Cardiac atrium fibroblast (primary cell): Measurements from ENCODE around the gene CDT1. TPM values are rescaled to one million over a fixed set of nuclear protein-coding genes. Genes with fewer than 3 reads are reported as not detected.

Source experiments
- total RNA-seq: library from RNA; depleted of rRNA; stranded (reverse); fragments of >200 nt; gene quantifications from 2 replicates; pipeline ENCODE4 v1.2.3, GENCODE V29; 2015

Gene CDT1
- 2.5 and 7.3 TPM in 2 replicates for total RNA-seq

DNA sequence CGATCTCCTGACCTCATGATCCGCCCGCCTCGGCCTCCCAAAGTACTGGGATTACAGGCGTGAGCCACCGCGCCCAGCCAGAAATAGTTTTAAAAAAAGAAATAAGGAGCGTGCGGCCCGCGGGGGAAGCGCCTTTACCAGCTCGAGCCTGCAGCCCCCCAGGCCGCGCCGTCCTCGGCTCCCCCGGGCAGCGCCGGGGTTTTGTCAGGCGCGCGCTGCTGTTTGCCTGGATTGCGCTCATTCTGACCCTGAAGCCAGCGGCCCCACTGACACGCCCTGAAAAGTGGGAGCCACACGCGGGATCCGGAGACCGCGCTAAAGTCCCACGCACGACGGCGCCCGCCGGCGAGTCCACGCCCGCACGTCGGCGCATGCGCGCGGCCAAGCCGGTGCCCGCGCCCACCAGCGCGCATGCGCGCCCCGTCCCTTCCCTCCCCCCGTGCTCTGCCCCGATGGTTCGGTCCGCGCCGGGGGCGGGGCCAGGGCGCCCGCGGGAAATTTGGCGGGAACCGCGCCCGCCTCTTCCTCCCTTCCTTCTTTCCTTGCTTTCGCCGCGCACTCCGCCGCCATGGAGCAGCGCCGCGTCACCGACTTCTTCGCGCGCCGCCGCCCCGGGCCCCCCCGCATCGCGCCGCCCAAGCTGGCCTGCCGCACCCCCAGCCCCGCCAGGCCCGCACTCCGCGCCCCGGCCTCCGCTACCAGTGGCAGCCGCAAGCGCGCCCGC is at the start of gene CDT1:
Gene CDT1, plus strand, starts transcription at position 526 of the 724 bp plus-strand sequence. Its CDS starts 43 bp downstream, at position 569.

GRCh38 chr16:88785106-88785924 is 18.3 kb upstream of the CDT1 start, which contains the start of gene PIEZO1:
TSS of gene PIEZO1 (minus strand) at chr16:88785220. CDS start at chr16:88784964, 256 bp downstream.

GRCh38 chr16:88811769-88812512 is 8.4 kb downstream of the CDT1 start, which contains the start of gene APRT:
TSS of gene APRT (minus strand) at chr16:88811928. CDS start at chr16:88811899, 29 bp downstream.

DNA sequence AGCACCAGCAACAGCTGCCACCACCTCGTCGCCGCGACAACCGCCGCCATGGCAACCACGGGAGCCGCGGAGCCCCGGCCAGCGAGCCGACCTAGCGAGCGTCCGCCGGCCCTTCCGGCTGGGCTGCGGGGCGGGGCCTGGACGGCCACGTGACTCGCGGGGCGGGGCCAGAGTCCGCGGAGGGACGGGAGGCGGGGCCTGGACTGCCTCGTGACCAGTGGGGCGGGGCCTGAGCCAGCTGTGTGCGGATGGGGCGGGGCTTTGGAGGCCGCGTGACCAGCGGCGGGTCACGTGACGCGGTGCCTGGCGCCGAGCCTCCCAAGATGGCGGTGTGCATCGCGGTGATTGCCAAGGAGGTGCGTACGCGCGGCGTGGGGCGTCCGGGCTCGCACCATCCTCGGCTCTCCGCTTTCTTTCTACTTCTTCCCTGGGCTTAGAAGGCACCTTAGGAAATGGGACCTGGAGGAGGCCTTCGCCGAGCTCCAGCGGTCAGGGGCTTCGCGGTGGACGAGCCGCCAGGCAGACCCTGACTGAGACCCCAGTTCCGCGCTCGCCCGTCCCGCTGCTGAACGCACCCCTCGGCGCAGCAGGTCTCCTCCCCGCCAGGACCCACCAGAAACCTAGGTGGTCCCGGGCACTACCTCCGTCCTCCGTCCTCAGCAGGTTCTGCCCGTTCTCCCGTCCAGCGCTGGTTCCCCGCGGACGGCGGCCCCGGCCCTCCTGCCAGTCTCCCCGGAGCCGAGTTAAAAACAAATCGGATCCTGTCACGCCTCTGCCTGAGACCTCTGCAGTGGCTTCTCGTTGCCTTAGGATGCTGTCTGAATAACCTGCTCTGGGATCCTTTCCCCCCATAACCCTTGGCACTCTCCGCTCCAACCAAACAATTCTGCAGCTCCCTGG is 53.5 kb downstream of the CDT1 start, which contains the start of the genes GALNS and TRAPPC2L:
Gene GALNS, minus strand, starts transcription at position 120 of the 900 bp plus-strand sequence. Its CDS starts 70 bp downstream, at position 50.
Gene TRAPPC2L, plus strand, starts transcription at position 300 of the 900 bp plus-strand sequence. Its CDS starts 24 bp downstream, at position 324.

Other genes starting within 250 kb of the CDT1 start
- gene ZC3H18, start 233.4 kb upstream of the CDT1 start, total RNA-seq = 13.7 and 15.9 TPM in 2 replicates
- not detected in 2 replicates for gene IL17C, start 165.2 kb upstream of the CDT1 start, total RNA-seq
- 490 and 554 TPM in 2 replicates for gene CYBA, start 152.7 kb upstream of the CDT1 start, total RNA-seq
- gene MVD, start 140.7 kb upstream of the CDT1 start, total RNA-seq = 54.0 and 99.6 TPM in 2 replicates
- 0.16 TPM in 1 of 2 replicates, not detected in the other for gene SNAI3, start 117.3 kb upstream of the CDT1 start, total RNA-seq
- gene RNF166, start 97.4 kb upstream of the CDT1 start, total RNA-seq = 14.1 and 15.1 TPM in 2 replicates
- gene CTU2, start 97.3 kb upstream of the CDT1 start, total RNA-seq = 13.0 and 13.5 TPM in 2 replicates
- gene PIEZO1, start 18.6 kb upstream of the CDT1 start, total RNA-seq = 232 and 251 TPM in 2 replicates
- 251 and 258 TPM in 2 replicates for gene APRT, start 8.1 kb downstream of the CDT1 start, total RNA-seq
- gene GALNS, start 53.2 kb downstream of the CDT1 start, total RNA-seq = 38.1 and 38.2 TPM in 2 replicates
- gene TRAPPC2L, start 53.3 kb downstream of the CDT1 start, total RNA-seq = 41.5 TPM in 2 replicates
- not detected in 2 replicates for gene PABPN1L, start 62.9 kb downstream of the CDT1 start, total RNA-seq
- gene CBFA2T3, start 173.4 kb downstream of the CDT1 start, total RNA-seq = not detected in 2 replicates